GM18507 (cell line): ENCODE results near the gene SCGN.

Source experiments
- DNase-seq: peaks from one replicate; pipeline ENCODE4 v3.0.0; 2011; ENCODE audit warnings: low read depth; ENCODE audit not compliant: insufficient read length; ENCODE audit errors: extremely low spot score
- FAIRE-seq: peaks from 2 replicates; lab custom pipeline; 2011; peaks lifted over from hg19 to GRCh38; lab: Jason Lieb, UNC

SCGN gene

GRCh38 chr6:25676775-25677174 lies 24.8 kb downstream of the SCGN start:
- no peak for DNase-seq
- no peak for FAIRE-seq

GRCh38 chr6:25681848-25682247 lies 29.8 kb downstream of the SCGN start:
- no peak for DNase-seq
- no peak for FAIRE-seq

GRCh38 chr6:25682324-25682723 lies 30.3 kb downstream of the SCGN start:
- FAIRE-seq = no peak
- DNase-seq = no peak

GRCh38 chr6:25684565-25684964 lies 32.5 kb downstream of the SCGN start:
- FAIRE-seq (no peak), DNase-seq (no peak)

- DNase-seq (no peak), FAIRE-seq (no peak)
Observed at GRCh38 chr6:25685251-25685650, 33.2 kb downstream of the SCGN start.

- DNase-seq = no peak
- no peak for FAIRE-seq
Observed at GRCh38 chr6:25685896-25686295, 33.9 kb downstream of the SCGN start.

GRCh38 chr6:25686856-25687255 lies 34.8 kb downstream of the SCGN start:
- DNase-seq (no peak), FAIRE-seq (no peak)

GRCh38 chr6:25689966-25690365 lies 38.0 kb downstream of the SCGN start:
- DNase-seq (no peak), FAIRE-seq (no peak)

- DNase-seq (no peak), FAIRE-seq (no peak)
Observed at GRCh38 chr6:25691894-25692293, 39.9 kb downstream of the SCGN start.

GRCh38 chr6:25692472-25692871 lies 40.5 kb downstream of the SCGN start:
- DNase-seq = no peak

GRCh38 chr6:25694366-25694765 lies 42.4 kb downstream of the SCGN start:
- FAIRE-seq (no peak), DNase-seq (no peak)

More at GRCh38 chr6:25692472-25692871, 40.5 kb downstream of the SCGN start:
- no peak for FAIRE-seq

- DNase-seq (no peak), FAIRE-seq (no peak)
Observed at GRCh38 chr6:25695671-25696070, 43.7 kb downstream of the SCGN start.

- no peak for DNase-seq
- no peak for FAIRE-seq
Observed at GRCh38 chr6:25697537-25698340, 45.7 kb downstream of the SCGN start.

GRCh38 chr6:25698631-25699030 lies 46.6 kb downstream of the SCGN start:
- no peak for DNase-seq
- FAIRE-seq = no peak

- no peak for FAIRE-seq
- no peak for DNase-seq
Observed at GRCh38 chr6:25699649-25700048, 47.6 kb downstream of the SCGN start.

- FAIRE-seq (no peak), DNase-seq (no peak)
Observed at GRCh38 chr6:25700761-25701160, 48.7 kb downstream of the SCGN start.

GRCh38 chr6:25701807-25702206 lies 49.8 kb downstream of the SCGN start:
- no peak for DNase-seq
- no peak for FAIRE-seq

GRCh38 chr6:25703005-25703404 lies 51.0 kb downstream of the SCGN start:
- FAIRE-seq = no peak
- no peak for DNase-seq

GRCh38 chr6:25704001-25704400 lies 52.0 kb downstream of the SCGN start:
- DNase-seq (no peak), FAIRE-seq (no peak)

GRCh38 chr6:25706314-25707014 lies 54.4 kb downstream of the SCGN start:
- DNase-seq (no peak), FAIRE-seq (no peak)

GRCh38 chr6:25709761-25710160 lies 57.7 kb downstream of the SCGN start:
- DNase-seq (no peak), FAIRE-seq (no peak)
